Measurements from ENCODE around the gene FMNL3.

FMNL3 gene

GRCh38 chr12:49648712-49649003 is 58.5 kb downstream of the FMNL3 start:
- DNase-seq: no peak

GRCh38 chr12:49647827-49648711 is 59.1 kb downstream of the FMNL3 start:
- no peak for DNase-seq

DNA sequence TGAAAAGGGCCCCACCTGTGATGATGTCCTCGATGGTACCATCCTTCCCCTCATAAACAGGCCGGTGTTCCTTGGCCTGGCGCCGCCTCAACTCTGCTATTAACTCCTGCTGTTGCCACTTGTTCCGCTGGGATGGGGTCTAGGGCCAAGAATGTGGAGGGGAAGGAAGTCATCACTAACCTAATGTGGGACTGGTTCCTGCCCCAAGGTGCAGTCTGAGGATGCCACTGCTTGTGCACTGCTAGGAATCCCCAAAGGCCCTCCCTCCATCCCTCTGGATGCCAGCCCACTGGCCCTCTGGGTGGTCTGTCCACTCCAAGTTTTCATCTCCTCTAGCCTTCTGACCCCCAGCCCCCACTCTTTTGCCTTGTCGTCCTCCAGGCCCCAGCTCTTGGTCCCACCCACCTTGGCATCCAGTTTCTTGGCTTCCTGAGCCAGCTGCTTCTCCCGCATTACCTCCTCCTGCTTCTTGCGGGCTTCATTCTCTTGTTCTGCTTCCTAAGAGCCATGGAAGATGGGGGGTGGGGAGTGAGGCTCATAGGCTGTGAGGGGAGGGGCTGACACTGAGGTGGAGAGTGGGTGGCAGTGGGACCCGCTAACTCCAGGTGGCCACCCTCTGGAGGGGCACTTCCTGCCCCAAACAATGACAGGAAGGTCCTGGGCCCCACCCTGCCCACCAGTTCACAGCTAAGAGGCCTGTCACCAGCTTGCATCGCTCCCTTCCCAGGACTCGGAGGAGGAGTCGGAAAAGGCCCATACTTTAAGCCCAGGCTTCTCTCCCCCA is 60.1 kb downstream of the FMNL3 start:
- no peak for DNase-seq

GRCh38 chr12:49646331-49646830 is 60.8 kb downstream of the FMNL3 start:
- DNase-seq: no peak

- no peak for DNase-seq
Observed at GRCh38 chr12:49645146-49646039, 61.8 kb downstream of the FMNL3 start.

DNA sequence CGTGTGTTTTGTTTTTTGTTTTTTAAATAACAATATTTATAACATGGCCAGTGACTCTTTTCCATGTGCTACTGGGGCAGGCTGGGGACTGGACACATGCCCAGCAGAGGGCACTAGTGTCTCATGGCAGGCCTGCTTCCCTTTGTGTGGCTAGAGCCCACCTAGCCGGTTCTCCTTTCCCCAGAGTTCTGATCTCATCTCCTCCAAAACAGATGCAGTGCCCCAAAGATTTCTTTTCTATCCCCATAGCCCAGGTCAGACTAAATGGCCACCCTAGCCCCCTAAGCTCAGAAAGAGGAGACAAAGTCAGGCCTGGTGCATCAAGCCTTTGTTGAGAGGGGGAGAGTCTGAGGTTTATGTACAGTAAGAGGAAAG is 62.6 kb downstream of the FMNL3 start:
- DNase-seq: peak; percentile 81

GRCh38 chr12:49643961-49644619 is 63.1 kb downstream of the FMNL3 start:
- no peak for DNase-seq

DNA sequence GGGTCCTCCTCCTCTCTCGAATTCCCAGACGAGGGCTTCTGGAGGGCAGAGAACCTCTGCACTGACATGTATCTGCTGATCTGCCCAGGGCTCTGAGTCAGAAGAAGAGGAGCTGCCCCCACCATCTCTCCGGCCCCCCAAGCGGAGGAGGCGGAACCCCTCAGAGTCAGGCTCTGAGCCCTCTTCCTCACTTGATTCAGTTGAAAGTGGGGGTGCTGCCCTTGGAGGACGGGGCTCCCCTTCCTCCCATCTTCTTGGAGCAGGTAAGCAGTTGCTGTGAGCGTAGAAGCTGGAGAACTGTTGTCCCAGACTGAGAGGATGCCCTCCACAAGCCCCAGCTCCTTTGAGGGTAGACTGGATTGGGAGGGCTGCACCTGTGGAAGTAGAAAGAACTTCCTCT is 64.1 kb downstream of the FMNL3 start:
- no peak for DNase-seq

- DNase-seq: no peak
Observed at GRCh38 chr12:49642370-49642802, 64.8 kb downstream of the FMNL3 start.

DNA sequence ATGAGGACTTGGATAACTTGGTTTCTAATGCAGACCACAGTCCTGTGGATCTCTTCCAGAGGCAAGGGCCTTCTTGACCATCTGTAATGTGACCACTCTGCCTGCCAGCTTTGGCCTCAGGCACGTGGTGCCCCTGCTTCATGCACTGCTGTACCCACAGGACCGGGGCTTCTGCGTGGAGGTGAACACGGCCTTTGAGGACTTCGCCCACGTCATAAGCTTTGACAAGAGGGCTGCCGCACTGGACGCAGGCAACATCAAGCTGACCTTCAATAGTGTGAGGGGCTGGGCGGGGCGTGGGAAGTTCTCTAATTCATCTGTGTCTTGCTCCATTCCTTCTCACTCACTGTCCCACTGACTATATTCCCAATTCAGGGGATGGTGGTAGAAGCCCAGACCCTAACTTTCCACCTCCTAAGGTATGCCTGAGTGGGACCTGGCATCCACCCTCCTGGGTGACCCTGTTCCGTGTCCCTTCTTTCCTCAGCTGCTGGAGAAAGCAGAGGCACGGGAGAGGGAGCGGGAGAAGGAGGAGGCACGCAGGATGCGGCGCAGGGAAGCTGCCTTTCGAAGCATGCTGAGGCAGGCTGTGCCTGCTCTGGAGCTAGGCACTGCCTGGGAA is 65.3 kb downstream of the FMNL3 start:
- DNase-seq: no peak

DNA sequence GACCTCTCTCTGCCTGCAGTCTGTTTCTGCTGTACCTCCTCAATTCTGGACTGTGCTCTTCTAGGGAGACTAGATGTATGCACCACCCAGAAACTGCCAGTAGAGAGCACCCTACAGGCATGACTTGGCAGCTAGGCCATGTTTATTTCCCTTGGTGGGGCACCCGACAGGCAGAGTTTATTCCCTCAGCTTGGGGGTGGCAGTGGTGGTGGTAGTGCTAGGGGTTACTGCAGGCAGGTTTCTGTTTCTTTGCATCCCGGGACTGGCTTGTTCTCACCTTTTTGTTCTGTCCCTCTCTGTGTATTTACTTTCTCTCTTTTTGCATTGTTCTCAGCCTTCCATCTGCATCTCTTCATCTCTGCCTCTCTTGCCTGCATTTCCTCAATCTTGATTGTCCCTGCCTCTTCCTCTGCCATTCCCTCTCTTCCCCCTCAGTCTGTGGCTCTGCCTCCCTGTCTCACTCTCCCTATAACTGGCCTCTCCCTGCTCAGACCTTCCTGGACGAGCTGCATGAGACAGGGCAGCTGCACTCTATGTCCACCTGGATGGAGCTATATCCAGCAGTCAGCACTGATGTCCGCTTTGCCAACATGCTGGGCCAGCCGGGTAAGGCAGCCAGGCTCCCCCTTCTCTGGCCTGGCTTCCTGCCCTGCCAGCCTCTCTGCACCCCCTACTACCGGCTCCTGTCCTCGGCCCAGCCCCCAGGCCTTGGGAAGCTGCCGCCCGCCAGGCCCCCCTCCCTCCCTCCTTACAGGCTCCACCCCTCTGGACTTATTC is 70.0 kb downstream of the FMNL3 start:
- peak; percentile 67 for DNase-seq

DNA sequence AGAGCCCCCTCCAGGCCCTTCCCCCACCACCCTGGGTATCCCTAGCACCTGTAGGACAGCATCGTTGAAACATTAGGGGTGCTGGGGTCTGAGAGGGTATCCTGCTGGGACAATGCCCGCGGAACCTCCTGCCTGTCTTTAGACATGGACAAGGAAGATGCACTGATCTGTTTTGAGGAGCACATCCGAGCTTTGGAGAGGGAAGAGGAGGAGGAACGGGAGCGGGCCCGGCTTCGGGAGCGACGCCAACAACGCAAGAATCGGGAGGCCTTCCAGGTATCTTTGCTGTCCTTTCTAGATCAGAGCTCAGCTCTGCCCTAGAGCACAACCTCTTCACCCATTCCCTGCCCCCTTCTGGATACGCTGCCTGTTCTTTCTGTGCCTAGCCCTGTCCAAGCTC is 70.6 kb downstream of the FMNL3 start:
- no peak for DNase-seq

DNA sequence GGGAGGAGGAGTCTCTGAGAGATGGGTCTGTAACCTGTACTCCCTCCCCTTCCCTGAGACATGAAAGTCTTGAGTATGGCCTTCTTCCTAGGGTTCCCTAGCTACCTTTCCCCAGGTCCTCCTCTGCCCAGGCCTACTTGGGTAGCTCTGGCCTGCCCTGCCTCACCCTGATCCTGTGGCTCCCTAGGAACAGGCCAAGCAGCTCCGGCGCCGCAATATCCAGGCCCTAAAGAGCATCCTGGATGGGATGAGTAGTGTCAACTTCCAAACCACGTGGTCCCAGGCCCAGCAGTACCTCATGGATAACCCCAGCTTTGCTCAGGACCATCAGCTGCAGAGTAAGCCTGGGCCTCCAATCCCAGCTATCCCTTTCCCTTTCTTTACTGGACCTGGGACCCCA is 71.5 kb downstream of the FMNL3 start:
- DNase-seq: no peak

DNA sequence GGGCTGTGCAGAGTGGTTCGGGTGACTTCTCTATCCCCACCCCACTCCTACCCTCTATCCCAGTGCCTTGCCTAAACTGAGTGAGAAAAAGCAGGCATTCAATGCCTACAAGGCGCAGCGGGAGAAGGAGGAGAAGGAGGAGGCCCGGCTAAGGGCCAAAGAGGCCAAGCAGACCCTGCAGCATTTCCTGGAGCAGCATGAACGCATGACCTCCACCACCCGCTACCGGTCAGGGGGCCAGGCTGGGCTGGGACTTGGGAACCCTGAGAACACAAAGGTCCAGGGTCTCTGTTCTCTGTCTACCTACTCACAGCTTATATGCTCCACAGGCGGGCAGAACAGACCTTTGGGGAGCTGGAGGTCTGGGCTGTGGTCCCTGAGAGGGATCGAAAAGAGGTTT is 72.2 kb downstream of the FMNL3 start:
- DNase-seq: no peak

DNA sequence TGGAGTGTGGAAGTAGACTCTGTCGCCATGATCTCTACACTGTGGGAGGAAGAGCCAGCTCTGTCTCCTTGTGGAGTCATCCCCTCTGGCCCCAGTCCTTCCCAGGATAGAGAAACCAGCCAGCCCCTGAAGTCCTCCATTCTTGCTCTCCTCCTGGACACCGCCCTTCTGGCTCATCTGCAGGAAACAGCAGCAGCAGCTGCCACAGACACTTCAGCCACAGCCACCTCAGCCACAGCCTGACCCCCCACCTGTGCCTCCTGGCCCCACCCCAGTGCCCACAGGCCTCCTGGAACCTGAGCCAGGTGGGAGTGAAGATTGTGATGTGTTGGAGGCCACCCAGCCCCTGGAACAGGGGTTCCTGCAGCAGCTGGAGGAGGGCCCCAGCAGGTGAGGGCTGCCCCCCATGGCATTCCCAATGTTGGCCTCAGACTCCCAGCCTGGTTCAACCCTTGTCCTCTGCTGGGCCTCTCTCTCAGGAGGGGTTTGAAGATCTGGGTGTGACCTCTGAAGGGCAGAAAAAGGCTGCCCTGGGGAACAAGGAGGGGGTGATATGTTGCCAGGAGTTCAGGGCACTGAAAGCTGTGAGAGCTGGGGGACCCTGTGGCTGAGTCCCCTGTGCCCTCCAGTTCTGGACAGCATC is 73.4 kb downstream of the FMNL3 start:
- no peak for DNase-seq

- DNase-seq: no peak
Observed at GRCh38 chr12:49632986-49633702, 74.1 kb downstream of the FMNL3 start.

- no peak for DNase-seq
Observed at GRCh38 chr12:49632401-49632800, 74.8 kb downstream of the FMNL3 start.

DNA sequence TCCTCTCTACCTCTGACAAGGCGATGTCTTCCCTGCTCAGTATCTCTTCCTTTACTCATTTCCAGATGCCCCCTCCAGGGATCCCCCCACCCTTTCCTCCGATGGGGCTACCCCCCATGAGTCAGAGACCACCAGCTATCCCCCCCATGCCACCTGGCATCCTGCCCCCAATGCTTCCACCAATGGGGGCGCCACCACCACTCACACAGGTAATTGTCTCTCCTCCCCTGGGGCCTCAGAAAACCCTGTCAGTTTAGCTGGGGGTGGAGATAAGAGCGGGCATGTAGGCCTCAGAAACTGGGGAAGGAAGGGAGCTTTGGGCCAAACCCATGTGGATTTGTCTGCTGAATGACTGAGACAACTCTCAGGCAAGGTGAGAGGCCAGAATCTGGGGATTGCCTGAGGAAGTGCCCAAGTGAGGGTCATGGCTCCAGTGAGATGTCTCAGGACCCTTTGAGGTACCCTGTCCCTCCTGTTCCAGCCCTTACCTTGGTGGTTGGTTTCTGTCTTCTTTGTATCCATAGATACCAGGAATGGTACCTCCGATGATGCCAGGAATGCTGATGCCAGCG is 75.8 kb downstream of the FMNL3 start:
- DNase-seq: no peak

DNA sequence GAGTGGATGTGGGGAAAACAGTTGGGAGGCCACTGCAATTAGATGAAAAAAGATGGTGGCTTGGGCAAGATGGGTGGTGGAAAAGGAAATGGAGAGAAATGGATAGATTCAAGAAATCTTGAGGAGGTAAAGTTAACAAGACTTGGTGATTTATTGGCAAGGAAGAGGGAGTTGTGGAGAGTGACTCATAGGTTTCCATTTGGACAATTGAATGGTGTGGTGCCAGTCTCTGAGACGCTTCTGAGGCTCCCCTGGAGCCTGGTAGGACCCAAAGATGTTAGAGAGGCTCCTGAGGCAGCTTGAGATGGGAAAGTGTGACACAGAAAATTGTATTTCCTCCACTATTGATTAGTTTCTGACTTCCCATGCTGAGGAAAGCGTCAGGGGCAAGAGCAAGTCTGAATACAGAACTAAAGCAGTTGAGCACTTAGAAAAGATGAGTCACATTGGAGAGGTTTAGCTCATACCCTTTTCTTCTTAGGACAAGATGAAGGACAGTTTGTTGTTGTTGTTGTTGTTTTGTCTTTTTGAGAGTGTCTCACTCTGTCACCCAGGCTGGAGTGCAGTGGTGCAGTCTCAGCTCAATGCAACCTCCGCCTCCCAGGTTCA is 79.3 kb downstream of the FMNL3 start:
- no peak for DNase-seq
